ENCODE results near the gene IL6ST. TPM values are rescaled to one million over a fixed set of nuclear protein-coding genes. Genes with fewer than 3 reads are reported as not detected.
"Not testable (repeated sequence)": the region's sequence is repeated elsewhere in the genome, so short reads cannot be mapped to it uniquely, and the experiment has no call there.

IL6ST gene
- total RNA-seq, 2 experiments from 2014 or later: 46.1 to 48.9 TPM

DNA sequence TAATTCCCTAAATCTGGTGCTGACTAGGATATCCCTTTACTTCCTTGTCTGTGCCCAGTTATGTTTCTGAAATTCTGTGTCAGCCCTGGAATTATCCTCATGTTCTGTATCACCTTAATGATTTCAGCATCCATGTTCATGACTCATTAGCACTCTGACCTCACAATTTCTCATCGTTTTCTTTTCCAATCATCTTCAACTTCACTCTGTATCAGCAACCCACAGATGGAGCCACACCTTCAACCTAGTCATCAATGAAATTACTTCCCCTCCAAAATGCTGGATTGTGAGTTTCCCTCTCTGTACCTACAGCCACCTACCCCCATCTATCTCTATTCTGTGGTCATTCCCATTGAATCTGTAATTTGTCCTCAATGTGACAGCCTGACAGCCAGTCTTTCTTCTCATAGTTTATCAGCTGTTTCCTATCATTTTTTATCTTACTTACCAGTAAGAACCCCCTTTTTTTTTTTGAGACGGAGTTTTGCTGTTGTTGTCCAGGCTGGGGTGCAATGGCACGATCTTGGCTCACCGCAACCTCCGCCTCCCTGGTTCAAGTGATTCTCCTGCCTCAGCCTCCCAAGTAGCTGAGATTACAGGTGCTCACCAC is 3.1 kb upstream of the IL6ST start:
- H3K36me3 Mint-ChIP-seq: peaks cover 6% of the 10 kb centered on the region
- H3K27ac Mint-ChIP-seq: no peak overlapping the region
- peaks cover 5% of the 10 kb centered on the region for H3K9me3 Mint-ChIP-seq
- H3K27me3 Mint-ChIP-seq: no peaks in the 10 kb centered on the region
- POLR2A ChIA-PET: no interaction called here
- no peak overlapping the region for H3K4me3 Mint-ChIP-seq
- no peak for ATAC-seq (ENCODE audit: low read depth)
- DNase-seq: no peak
- H3K4me1 Mint-ChIP-seq: peaks cover 15% of the 10 kb centered on the region

DNA sequence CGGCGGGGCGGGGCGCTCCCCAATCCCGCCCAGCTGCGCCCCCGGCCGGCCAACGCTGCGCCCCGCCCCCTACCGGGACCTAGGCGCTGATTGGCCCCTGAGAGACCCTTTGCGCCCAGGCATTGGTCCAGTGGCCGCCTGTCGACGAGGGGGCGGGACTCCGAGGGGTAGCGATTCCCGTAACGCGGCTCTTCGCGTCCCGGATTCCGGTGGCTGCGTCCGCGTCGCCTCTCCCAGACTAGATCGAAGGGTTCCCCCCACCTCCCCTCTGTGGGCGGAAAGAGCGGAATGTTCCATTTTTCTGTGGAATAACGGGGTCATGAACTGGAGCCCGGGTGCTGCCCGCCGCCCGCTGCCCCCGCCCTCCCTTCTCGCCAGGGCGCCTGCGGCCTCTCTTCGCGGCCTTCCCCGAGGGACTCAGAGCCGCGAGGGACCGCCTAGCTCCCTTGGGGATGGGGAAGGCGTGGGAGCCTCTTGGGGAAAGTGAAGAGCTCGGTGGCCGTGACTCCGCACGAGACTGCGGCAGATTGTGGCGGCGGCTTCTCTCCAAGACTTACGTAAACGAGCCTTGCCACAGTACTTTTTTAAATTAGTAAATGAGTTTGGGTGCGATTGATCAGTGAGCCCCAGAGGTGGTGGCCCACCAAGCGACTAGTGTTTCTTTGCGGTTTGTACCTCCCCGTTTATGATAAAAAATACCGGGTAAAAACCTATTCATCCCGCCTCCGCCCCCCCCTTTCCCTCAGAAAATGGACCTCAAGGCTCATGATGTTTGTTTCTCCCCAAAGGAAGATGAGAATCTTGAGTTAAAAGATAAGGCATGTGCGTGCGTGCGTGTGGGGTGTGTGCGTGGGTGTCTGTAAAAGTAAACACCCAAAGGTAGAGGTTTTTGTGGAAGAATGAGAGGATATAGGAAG is 493 bp upstream of the IL6ST start:
- DNase-seq: peak; percentile 99
- Mint-ChIP-seq H3K36me3 (peaks cover 12% of the 10 kb centered on the region), H3K27me3 (no peaks in the 10 kb centered on the region), H3K4me1 (peaks cover 37% of the 10 kb centered on the region), H3K9me3 (peaks cover 3% of the 10 kb centered on the region), H3K4me3 (peak overlapping the region; percentile 92), H3K27ac (peak overlapping the region; percentile 94)
- POLR2A ChIA-PET: interaction anchor here (0.6 to 3.9 kb wide), 13 partner anchors 10 to 205 kb away, joined by 3 to 31 read pairs (median 4); no protein-coding TSS in a partner anchor
- peak; percentile 94 for ATAC-seq (ENCODE audit: low read depth)

GRCh38 chr5:55993731-55994494 is 850 bp downstream of the IL6ST start:
- Mint-ChIP-seq H3K4me3 (peak overlapping the region; percentile 92), H3K36me3 (peaks cover 15% of the 10 kb centered on the region), H3K4me1 (peaks cover 42% of the 10 kb centered on the region), H3K9me3 (peaks cover 3% of the 10 kb centered on the region), H3K27me3 (no peaks in the 10 kb centered on the region), H3K27ac (peak overlapping the region; percentile 94)
- ATAC-seq (ENCODE audit: low read depth) (no peak), DNase-seq (no peak)
- POLR2A ChIA-PET: interaction anchor here (0.5 to 3.9 kb wide), 11 partner anchors 9 to 207 kb away, joined by 3 to 31 read pairs (median 4); no protein-coding TSS in a partner anchor

- POLR2A ChIA-PET: interaction anchor here (1.4 to 3.9 kb wide), 2 partner anchors 10 to 20 kb away, joined by 3 to 31 read pairs; no protein-coding TSS in a partner anchor
- ATAC-seq (ENCODE audit: low read depth) (no peak), DNase-seq (no peak)
- peaks cover 4% of the 10 kb centered on the region for H3K9me3 Mint-ChIP-seq
- H3K4me1 Mint-ChIP-seq: peaks cover 42% of the 10 kb centered on the region
- H3K27ac Mint-ChIP-seq: peak overlapping the region; percentile 26
- no peaks in the 10 kb centered on the region for H3K27me3 Mint-ChIP-seq
- H3K36me3 Mint-ChIP-seq: peaks cover 18% of the 10 kb centered on the region
- H3K4me3 Mint-ChIP-seq: peak overlapping the region; percentile 92
These were observed 1.8 kb downstream of the IL6ST start for GRCh38 chr5:55993013-55993412.

DNA sequence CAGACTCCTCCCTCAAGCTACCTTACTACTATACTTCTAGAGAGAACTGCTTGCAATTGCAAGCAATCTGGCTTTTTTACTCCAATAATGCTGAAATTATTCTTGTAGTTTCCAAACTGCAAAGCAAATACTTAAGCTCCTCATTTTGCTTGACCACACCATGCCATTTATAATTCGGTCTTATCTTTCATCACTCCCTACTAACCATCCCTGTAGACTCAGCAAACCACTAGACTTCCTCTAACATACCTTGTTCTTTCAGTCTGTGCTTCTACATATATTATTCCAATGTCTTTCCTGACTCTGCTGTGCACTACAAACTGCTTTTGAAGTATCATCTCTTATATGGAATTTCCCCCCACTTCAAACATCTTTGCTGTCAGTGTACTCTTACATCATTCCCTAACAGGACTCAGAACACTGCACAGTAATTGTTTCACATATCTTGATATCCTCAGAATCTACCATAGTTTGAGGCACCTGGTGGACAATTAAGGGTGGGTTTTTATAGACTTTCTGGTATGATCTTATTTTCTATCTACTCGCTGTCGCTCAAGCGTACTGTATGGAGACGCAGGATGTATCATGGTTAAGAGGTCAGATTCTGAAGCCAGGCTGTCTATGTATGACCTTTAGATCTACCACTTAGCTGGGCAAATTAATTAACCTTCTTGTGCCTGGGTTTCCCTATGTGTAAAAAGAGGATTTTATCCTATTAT is 2.8 kb downstream of the IL6ST start:
- Mint-ChIP-seq H3K9me3 (peaks cover 4% of the 10 kb centered on the region), H3K27me3 (no peaks in the 10 kb centered on the region), H3K4me1 (peaks cover 37% of the 10 kb centered on the region), H3K27ac (no peak overlapping the region), H3K4me3 (peak overlapping the region; percentile 92), H3K36me3 (peaks cover 18% of the 10 kb centered on the region)
- DNase-seq: no peak
- no peak for ATAC-seq (ENCODE audit: low read depth)
- POLR2A ChIA-PET: interaction anchor here (0.6 to 1.6 kb wide), 3 partner anchors 20 to 88 kb away, joined by 3 to 5 read pairs (median 3); no protein-coding TSS in a partner anchor

DNA sequence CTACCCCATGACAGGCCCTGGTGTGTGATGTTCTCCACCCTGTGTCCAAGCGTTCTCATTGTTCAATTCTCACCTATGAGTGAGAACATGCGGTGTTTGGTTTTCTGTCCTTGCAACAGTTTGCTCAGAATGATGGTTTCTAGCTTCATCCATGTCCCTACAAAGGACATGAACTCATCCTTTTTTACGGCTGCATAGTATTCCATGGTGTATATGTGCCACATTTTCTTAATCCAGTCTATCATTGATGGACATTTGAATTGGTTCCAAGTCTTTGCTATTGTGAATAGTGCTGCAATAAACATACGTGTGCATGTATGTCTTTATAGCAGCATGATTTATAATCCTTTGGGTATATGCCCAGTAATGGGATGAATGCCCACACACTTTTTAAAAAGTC is 3.9 kb downstream of the IL6ST start:
- not testable (repeated sequence) for H3K27me3 Mint-ChIP-seq; ATAC-seq (ENCODE audit: low read depth); DNase-seq; H3K9me3 Mint-ChIP-seq; H3K4me3 Mint-ChIP-seq; H3K27ac Mint-ChIP-seq
- peaks cover 36% of the 10 kb centered on the region for H3K4me1 Mint-ChIP-seq
- POLR2A ChIA-PET: interaction anchor here (0.8 to 1.6 kb wide), 2 partner anchors 21 to 74 kb away, joined by 3 to 4 read pairs; no protein-coding TSS in a partner anchor
- H3K36me3 Mint-ChIP-seq: peaks cover 26% of the 10 kb centered on the region

- H3K4me1 Mint-ChIP-seq: peaks cover 42% of the 10 kb centered on the region
- peaks cover 32% of the 10 kb centered on the region for H3K36me3 Mint-ChIP-seq
- DNase-seq (no peak), ATAC-seq (ENCODE audit: low read depth) (no peak)
- peaks cover 4% of the 10 kb centered on the region for H3K9me3 Mint-ChIP-seq
- POLR2A ChIA-PET: interaction anchor here (1.0 to 1.1 kb wide), 2 partner anchors 69 to 105 kb away, joined by 3 read pairs; no protein-coding TSS in a partner anchor
- no peak overlapping the region for H3K27ac Mint-ChIP-seq
- H3K4me3 Mint-ChIP-seq: no peak overlapping the region
- no peaks in the 10 kb centered on the region for H3K27me3 Mint-ChIP-seq
These were observed 4.9 kb downstream of the IL6ST start for GRCh38 chr5:55989860-55990259.

DNA sequence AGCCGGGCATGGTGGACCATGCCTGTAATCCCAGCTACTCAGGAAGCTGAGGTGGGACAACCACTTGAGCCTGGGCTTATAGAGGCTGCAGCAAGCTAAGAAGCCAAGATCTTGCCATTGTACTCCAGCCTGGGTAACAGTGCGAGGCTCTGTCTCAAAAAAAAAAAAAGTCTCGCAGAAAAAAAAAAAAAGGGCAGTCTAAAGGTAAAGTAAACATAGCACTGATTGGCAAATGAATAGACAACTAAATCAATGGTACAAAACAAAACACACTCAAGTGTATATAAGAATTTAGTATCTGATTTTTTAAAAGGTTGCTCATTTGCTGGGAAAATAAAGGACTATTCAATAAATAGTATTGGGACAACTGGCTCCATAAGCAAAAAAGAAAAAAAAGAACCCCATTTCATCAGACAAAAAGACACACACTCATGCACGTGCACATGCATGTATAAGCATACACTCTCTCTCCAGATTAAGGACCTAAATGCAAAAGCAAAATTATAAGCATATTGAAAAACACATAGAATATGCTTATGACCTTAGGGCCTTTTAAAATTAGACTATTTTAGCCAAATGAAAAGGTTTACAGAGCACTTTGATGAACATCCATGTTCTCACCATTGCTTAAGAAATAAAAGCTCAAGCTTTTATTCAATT is 5.7 kb downstream of the IL6ST start:
- DNase-seq (no peak), ATAC-seq (ENCODE audit: low read depth) (no peak)
- Mint-ChIP-seq H3K9me3 (peaks cover 4% of the 10 kb centered on the region), H3K27ac (no peak overlapping the region), H3K36me3 (peaks cover 33% of the 10 kb centered on the region), H3K27me3 (no peaks in the 10 kb centered on the region), H3K4me3 (no peak overlapping the region), H3K4me1 (peaks cover 48% of the 10 kb centered on the region)
- POLR2A ChIA-PET: interaction anchor here (1.0 to 1.1 kb wide), 2 partner anchors 70 to 106 kb away, joined by 3 read pairs; no protein-coding TSS in a partner anchor

GRCh38 chr5:55988428-55988827 is 6.3 kb downstream of the IL6ST start:
- ATAC-seq (ENCODE audit: low read depth); DNase-seq; H3K9me3 Mint-ChIP-seq; POLR2A ChIA-PET; H3K27ac Mint-ChIP-seq; H3K27me3 Mint-ChIP-seq; H3K4me3 Mint-ChIP-seq: not testable (repeated sequence)
- peaks cover 33% of the 10 kb centered on the region for H3K36me3 Mint-ChIP-seq
- peaks cover 48% of the 10 kb centered on the region for H3K4me1 Mint-ChIP-seq

DNA sequence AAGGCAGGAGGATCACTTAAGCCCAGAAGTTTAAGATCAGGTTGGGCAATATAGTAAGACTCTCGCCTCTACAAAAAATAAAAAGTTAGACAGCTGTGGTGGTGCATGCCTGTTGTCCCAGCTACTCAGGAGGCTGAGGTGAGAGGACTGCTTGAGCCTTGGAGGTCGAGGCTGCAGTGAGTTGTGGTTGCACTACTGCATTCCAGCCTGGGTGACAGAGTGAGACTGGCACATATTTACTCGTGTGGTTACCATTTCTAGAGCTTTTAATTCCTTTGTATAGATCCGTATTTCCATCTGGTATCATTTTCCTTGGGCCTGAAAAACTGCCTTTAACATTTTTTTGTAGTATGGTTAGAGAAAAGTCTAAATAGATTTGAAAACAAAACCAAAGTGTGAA is 7.8 kb downstream of the IL6ST start:
- Mint-ChIP-seq H3K9me3 (peaks cover 4% of the 10 kb centered on the region), H3K27me3 (no peaks in the 10 kb centered on the region), H3K27ac (no peak overlapping the region), H3K4me3 (no peak overlapping the region), H3K36me3 (peaks cover 33% of the 10 kb centered on the region), H3K4me1 (peaks cover 49% of the 10 kb centered on the region)
- DNase-seq (no peak), ATAC-seq (ENCODE audit: low read depth) (no peak)
- POLR2A ChIA-PET: no interaction called here

DNA sequence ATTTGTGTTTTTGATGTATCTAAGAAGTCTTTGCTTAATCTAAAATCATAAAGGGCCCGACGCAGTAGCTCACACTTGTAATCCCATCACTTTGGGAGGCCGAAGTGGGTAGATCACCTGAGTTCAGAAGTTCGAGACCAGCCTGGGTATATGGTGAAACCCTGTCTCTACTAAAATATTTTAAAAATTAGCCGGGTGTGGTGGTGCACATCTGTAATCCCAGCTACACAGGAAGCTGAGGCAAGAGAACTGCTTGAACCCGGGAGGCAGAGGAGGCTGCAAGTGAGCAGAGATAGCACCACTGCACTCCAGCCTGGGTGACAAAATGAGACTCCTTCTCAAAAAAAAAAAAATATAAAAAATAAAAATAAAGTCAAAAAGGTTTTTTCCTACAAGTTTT is 9.6 kb downstream of the IL6ST start:
- Mint-ChIP-seq H3K27me3 (no peaks in the 10 kb centered on the region), H3K9me3 (peaks cover 2% of the 10 kb centered on the region), H3K36me3 (peaks cover 26% of the 10 kb centered on the region), H3K4me1 (peaks cover 33% of the 10 kb centered on the region), H3K4me3 (no peak overlapping the region), H3K27ac (no peak overlapping the region)
- DNase-seq (no peak), ATAC-seq (ENCODE audit: low read depth) (no peak)
- POLR2A ChIA-PET: interaction anchor here (0.6 to 1.2 kb wide), 5 partner anchors 9 to 1172 kb away, joined by 3 to 4 read pairs (median 3); partner anchors contain the start of gene IL6ST

- H3K27me3 Mint-ChIP-seq: no peaks in the 10 kb centered on the region
- H3K4me1 Mint-ChIP-seq: peaks cover 32% of the 10 kb centered on the region
- H3K36me3 Mint-ChIP-seq: peaks cover 23% of the 10 kb centered on the region
- H3K27ac Mint-ChIP-seq: no peak overlapping the region
- DNase-seq (no peak), ATAC-seq (ENCODE audit: low read depth) (no peak)
- POLR2A ChIA-PET: no interaction called here
- peaks cover 2% of the 10 kb centered on the region for H3K9me3 Mint-ChIP-seq
- H3K4me3 Mint-ChIP-seq: peak overlapping the region; percentile 50
These were observed 10.8 kb downstream of the IL6ST start for GRCh38 chr5:55983986-55984385.

Data from activated naive CD8-positive, alpha-beta T cell treated with anti-CD3 and anti-CD28 coated beads, Interleukin-2, amount 10 ng/mL, durations not matched to agents 7 days and 5 days (primary cell).